Measurements from ENCODE around the gene AHCYL1. TPM values are rescaled to one million over a fixed set of nuclear protein-coding genes. Genes with fewer than 3 reads are reported as not detected.
"Not testable (repeated sequence)": the region's sequence is repeated elsewhere in the genome, so short reads cannot be mapped to it uniquely, and the experiment has no call there.

AHCYL1 gene
- total RNA-seq, 4 donors from 2014 or later, result 49.7 to 60.3 (median 53.0) TPM

DNA sequence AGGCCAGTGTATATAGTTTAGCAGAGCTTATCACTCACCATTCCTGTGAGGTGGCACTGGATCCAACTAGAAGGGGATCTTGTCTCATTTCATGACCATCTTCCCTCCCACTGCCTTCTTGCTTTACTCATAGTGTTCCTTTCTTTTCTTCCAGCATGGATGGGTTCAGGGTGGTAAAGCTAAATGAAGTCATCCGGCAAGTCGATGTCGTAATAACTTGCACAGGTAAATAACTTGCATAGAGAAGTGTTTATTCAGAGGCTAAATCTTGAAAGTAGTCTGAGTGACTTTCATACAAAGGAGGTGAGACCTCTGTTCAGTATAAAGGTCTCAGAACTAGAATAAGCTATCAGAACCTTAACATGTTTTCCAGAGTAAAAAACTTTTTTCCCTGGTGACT is 33.2 kb downstream of the AHCYL1 start:
- no peaks in the 10 kb centered on the region for H3K4me1 ChIP-seq
- peaks cover 26 to 100% (median 77%) of the 10 kb centered on the region in 3 donors for H3K36me3 ChIP-seq
- H3K4me3 ChIP-seq, result no peak overlapping the region
- TF ChIP-seq, protein P1, sequence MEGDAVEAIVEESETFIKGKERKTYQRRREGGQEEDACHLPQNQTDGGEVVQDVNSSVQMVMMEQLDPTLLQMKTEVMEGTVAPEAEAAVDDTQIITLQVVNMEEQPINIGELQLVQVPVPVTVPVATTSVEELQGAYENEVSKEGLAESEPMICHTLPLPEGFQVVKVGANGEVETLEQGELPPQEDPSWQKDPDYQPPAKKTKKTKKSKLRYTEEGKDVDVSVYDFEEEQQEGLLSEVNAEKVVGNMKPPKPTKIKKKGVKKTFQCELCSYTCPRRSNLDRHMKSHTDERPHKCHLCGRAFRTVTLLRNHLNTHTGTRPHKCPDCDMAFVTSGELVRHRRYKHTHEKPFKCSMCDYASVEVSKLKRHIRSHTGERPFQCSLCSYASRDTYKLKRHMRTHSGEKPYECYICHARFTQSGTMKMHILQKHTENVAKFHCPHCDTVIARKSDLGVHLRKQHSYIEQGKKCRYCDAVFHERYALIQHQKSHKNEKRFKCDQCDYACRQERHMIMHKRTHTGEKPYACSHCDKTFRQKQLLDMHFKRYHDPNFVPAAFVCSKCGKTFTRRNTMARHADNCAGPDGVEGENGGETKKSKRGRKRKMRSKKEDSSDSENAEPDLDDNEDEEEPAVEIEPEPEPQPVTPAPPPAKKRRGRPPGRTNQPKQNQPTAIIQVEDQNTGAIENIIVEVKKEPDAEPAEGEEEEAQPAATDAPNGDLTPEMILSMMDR (IDR thresholded peaks at IDR 0.05), result no peak
- no peak for TF ChIP-seq POLR2A (IDR thresholded peaks at IDR 0.05)
- no peak overlapping the region for H3K27ac ChIP-seq
- 73 to 75% methylated on average over 3 of the region's 3 CpGs for WGBS, 2 donors
- no peaks in the 10 kb centered on the region for H3K27me3 ChIP-seq
- H3K9me3 ChIP-seq, result no peaks in the 10 kb centered on the region
- no peak for DNase-seq
- intact Hi-C loops (cut with DNase I), result no loop called here

DNA sequence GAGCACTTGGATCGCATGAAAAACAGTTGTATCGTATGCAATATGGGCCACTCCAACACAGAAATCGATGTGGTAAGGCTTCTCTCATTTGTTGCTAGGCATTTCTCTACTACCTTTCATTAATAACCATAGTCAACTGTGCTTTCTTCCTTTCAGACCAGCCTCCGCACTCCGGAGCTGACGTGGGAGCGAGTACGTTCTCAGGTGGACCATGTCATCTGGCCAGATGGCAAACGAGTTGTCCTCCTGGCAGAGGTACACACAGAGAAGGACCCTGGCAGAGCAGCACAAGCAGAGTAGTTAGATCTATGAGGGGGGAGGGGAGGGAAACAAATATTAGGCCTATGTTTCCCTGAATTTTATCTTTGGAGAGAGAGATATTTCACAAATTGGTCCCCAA is 33.8 kb downstream of the AHCYL1 start:
- H3K27me3 ChIP-seq, result no peaks in the 10 kb centered on the region
- H3K27ac ChIP-seq, result no peak overlapping the region
- TF ChIP-seq, protein P1 (IDR thresholded peaks at IDR 0.05), result no peak
- no peak for TF ChIP-seq POLR2A (IDR thresholded peaks at IDR 0.05)
- DNase-seq, result no peak
- H3K4me3 ChIP-seq, result no peak overlapping the region
- WGBS, 2 donors, result 88 to 89% methylated on average over 9 of the region's 9 CpGs
- H3K4me1 ChIP-seq, result no peaks in the 10 kb centered on the region
- intact Hi-C loops (cut with DNase I), result no loop called here
- no peaks in the 10 kb centered on the region for H3K9me3 ChIP-seq
- H3K36me3 ChIP-seq, result peaks cover 26 to 100% (median 71%) of the 10 kb centered on the region in 3 donors

DNA sequence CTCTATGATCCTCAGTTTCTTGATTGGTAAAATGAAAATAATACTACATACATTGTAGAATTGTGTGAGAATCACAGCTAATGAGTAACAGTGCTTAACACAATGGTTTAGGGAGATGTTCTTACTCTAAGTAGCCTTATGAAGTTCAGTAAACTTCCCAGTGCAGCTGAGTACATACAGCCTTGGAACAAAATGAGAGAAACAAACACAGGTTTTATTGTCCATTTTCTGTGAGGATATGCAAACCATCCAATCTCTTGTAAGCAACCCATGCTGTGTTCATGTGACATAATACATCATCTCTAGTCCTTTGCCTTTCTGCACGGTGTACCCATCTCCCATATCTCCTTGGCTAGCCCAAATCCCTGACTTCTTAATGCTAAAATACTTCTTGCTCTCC is 35.2 kb downstream of the AHCYL1 start:
- DNase-seq, result no peak
- no peaks in the 10 kb centered on the region for H3K27me3 ChIP-seq
- intact Hi-C loops (cut with DNase I), result no loop called here

DNA sequence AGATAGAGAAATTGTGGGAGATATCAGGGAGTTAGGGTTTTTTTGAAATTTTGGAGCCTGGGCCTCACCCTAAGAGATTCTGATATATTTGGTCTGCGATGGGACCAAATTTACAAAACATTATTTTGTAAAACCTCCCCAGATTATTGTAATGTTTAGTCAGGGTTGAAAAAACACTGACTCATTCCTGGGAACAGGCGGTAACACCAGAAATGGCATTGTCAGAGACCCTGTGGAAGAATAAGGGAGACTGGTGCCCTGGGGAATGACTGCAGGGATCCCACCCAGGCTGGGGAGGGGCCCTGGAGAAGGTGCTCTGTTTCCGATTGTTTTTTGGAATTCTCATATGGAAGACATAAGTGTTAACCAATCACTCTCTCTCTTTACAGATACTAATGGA is 36.7 kb downstream of the AHCYL1 start:
- intact Hi-C loops (cut with DNase I), result no loop called here

More for the DNA sequence above, 35.2 kb downstream of the AHCYL1 start:
- H3K4me1 ChIP-seq, result no peaks in the 10 kb centered on the region
- no peaks in the 10 kb centered on the region for H3K9me3 ChIP-seq
- TF ChIP-seq, protein P1 (IDR thresholded peaks at IDR 0.05), result no peak
- no peak for TF ChIP-seq POLR2A (IDR thresholded peaks at IDR 0.05)
- peaks cover 26 to 100% (median 68%) of the 10 kb centered on the region in 3 donors for H3K36me3 ChIP-seq
- WGBS, 2 donors, result 75 to 87% methylated on average over 1 of the region's 1 CpG
- H3K27ac ChIP-seq, result no peak overlapping the region
- H3K4me3 ChIP-seq, result no peak overlapping the region

DNA sequence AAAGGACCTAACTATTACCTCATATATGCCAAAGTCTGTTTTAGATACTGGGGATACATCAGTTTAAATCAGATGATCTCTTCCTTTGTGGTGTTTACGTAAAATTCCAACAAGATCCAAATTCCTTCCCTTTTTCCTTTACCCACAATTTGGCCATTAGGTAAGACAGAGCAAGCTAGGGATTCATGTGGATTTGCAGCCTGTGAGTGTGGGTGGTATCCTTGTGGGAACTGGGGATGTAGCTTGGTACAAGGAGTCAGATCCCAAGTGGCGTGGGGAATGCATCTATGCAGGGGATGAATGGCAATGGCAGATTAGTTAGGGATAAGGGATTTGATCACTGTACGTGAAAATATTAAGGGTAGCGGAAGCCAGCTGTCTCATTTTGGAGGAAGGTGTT is 40.0 kb downstream of the AHCYL1 start:
- H3K4me1 ChIP-seq, result peaks cover 0 to 4% (median 0%) of the 10 kb centered on the region in 3 donors
- no peaks in the 10 kb centered on the region for H3K9me3 ChIP-seq
- TF ChIP-seq, protein P1 (IDR thresholded peaks at IDR 0.05), result no peak
- no peak for TF ChIP-seq POLR2A (IDR thresholded peaks at IDR 0.05)
- intact Hi-C loops (cut with DNase I), result no loop called here
- H3K4me3 ChIP-seq, result no peak overlapping the region
- DNase-seq, result no peak
- peaks cover 5 to 60% (median 26%) of the 10 kb centered on the region in 3 donors for H3K36me3 ChIP-seq
- no peaks in the 10 kb centered on the region for H3K27me3 ChIP-seq
- 81 to 98% methylated on average over 3 to 4 of the region's 4 CpGs for WGBS, 2 donors
- no peak overlapping the region for H3K27ac ChIP-seq

More for the DNA sequence above, 36.7 kb downstream of the AHCYL1 start:
- H3K9me3 ChIP-seq, result no peaks in the 10 kb centered on the region
- DNase-seq, result no peak
- H3K27me3 ChIP-seq, result no peaks in the 10 kb centered on the region
- 78 to 85% methylated on average over 3 of the region's 3 CpGs for WGBS, 2 donors
- peaks cover 12 to 94% (median 53%) of the 10 kb centered on the region in 3 donors for H3K36me3 ChIP-seq
- no peak for TF ChIP-seq POLR2A (IDR thresholded peaks at IDR 0.05)
- TF ChIP-seq, protein P1 (IDR thresholded peaks at IDR 0.05), result no peak
- H3K27ac ChIP-seq, result no peak overlapping the region
- H3K4me3 ChIP-seq, result no peak overlapping the region
- H3K4me1 ChIP-seq, result no peaks in the 10 kb centered on the region

DNA sequence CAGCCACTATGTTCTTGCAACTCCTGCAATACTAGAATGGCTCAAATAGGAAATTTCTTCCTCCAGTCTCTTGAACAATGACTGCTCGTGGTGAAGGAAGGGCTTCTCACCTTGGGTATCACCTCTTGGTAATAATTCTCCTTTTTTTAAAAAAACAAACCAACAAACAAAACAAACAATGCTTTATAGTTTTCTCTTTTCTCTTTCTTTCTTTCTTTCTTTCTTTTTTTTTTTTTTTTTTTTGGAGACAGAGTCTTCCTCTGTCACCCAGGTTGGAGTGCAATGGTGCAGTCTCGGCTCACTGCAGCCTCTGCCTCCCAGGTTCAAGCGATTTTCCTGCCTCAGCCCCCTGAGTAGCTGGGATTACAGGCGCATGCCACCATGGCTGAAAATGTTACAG is 46.1 kb downstream of the AHCYL1 start:
- H3K27me3 ChIP-seq; H3K9me3 ChIP-seq; intact Hi-C loops (cut with DNase I); DNase-seq; H3K27ac ChIP-seq; H3K36me3 ChIP-seq: not testable (repeated sequence)
- H3K4me1 ChIP-seq, result peaks cover 6 to 36% (median 11%) of the 10 kb centered on the region in 3 donors
- WGBS, 2 donors, result 70 to 80% methylated on average over 4 of the region's 4 CpGs
- H3K4me3 ChIP-seq, result peak overlapping the region in 1 of 4 donors; percentile 10

All from esophagus squamous epithelium (tissue), 5 donors.